Measurements from ENCODE around the gene SRMS.
A peak's percentile ranks its signal among the peaks of the same experiment; 100 is the strongest.
"Not testable (repeated sequence)": the region's sequence is repeated elsewhere in the genome, so short reads cannot be mapped to it uniquely, and the experiment has no call there.

Gene SRMS

GRCh38 chr20:63519668-63520503 is 27.7 kb downstream of the SRMS start:
- peak; percentile 44 for DNase-seq

GRCh38 chr20:63518946-63519667 is 28.4 kb downstream of the SRMS start:
- no peak for DNase-seq

GRCh38 chr20:63518351-63518861 is 29.1 kb downstream of the SRMS start:
- DNase-seq, result no peak

- no peak for DNase-seq
These were observed 29.9 kb downstream of the SRMS start for GRCh38 chr20:63517376-63518309.

GRCh38 chr20:63514520-63514919 is 33.0 kb downstream of the SRMS start:
- not testable (repeated sequence) for DNase-seq

- no peak for DNase-seq
These were observed 34.3 kb downstream of the SRMS start for GRCh38 chr20:63513207-63513606.

GRCh38 chr20:63509088-63509564 is 38.4 kb downstream of the SRMS start:
- DNase-seq, result no peak

- no peak for DNase-seq
These were observed 39.3 kb downstream of the SRMS start for GRCh38 chr20:63508072-63508768.

GRCh38 chr20:63507083-63507743 is 40.3 kb downstream of the SRMS start:
- DNase-seq, result no peak

- DNase-seq, result no peak
These were observed 41.8 kb downstream of the SRMS start for GRCh38 chr20:63505723-63506122.

- DNase-seq, result no peak
These were observed 42.3 kb downstream of the SRMS start for GRCh38 chr20:63505281-63505680.

GRCh38 chr20:63504642-63505041 is 42.9 kb downstream of the SRMS start:
- no peak for DNase-seq

GRCh38 chr20:63503524-63503923 is 44.0 kb downstream of the SRMS start:
- DNase-seq, result no peak

- no peak for DNase-seq
These were observed 44.8 kb downstream of the SRMS start for GRCh38 chr20:63502671-63503172.

- peak; percentile 65 for DNase-seq
These were observed 45.5 kb downstream of the SRMS start for GRCh38 chr20:63501818-63502670.

GRCh38 chr20:63500902-63501817 is 46.4 kb downstream of the SRMS start:
- DNase-seq, result no peak

- DNase-seq, result no peak
These were observed 47.2 kb downstream of the SRMS start for GRCh38 chr20:63500151-63500901.

GRCh38 chr20:63499338-63499969 is 48.1 kb downstream of the SRMS start:
- peak; percentile 29 for DNase-seq
